ENCODE measurements around the gene GALM. TPM values are rescaled to one million over a fixed set of nuclear protein-coding genes. Genes with fewer than 3 reads are reported as not detected.
"Not testable (repeated sequence)": the region's sequence is repeated elsewhere in the genome, so short reads cannot be mapped to it uniquely, and the experiment has no call there.

GALM gene
- total RNA-seq, 3 donors from 2014 or later (not counting 1 experiment from before 2014, with no cell fraction given), result 4.0 to 12.4 (median 11.0) TPM

GRCh38 chr2:38733300-38733971 is 67.5 kb downstream of the GALM start:
- no peak for ATAC-seq
- no peaks in the 10 kb centered on the region for H3K4me1 ChIP-seq (ENCODE audit: control insufficient read depth, insufficient read depth, low read length)
- WGBS (ENCODE audit: insufficient coverage), result 86% methylated on average over 6 of the region's 6 CpGs
- Mint-ChIP-seq H3K27me3 (ENCODE audit: low read depth in 2 of 2) (no peaks in the 10 kb centered on the region), H3K9me3 (no peaks in the 10 kb centered on the region), H3K4me3 (no peak overlapping the region), H3K4me1 (peaks cover 0 to 8% of the 10 kb centered on the region in 2 donors), H3K27ac (no peak overlapping the region), H3K36me3 (peaks cover 6% of the 10 kb centered on the region)
- H3K27ac ChIP-seq (ENCODE audit: low read length), result no peak overlapping the region
- H3K9me3 ChIP-seq (ENCODE audit: control insufficient read depth, insufficient read depth, low read length), result no peaks in the 10 kb centered on the region
- no peak overlapping the region for H3K4me3 ChIP-seq (ENCODE audit: low read length)
- peaks cover 31% of the 10 kb centered on the region for H3K36me3 ChIP-seq (ENCODE audit: control insufficient read depth, insufficient read depth, low read length)
- DNase-seq, result no peak
- no peak for TF ChIP-seq CTCF (IDR thresholded peaks at IDR 0.05)
- intact Hi-C loops (cut with micrococcal nuclease), result no loop called here
- no peaks in the 10 kb centered on the region for H3K27me3 ChIP-seq (ENCODE audit: control insufficient read depth, insufficient read depth, low read length)

GRCh38 chr2:38734299-38735058 is 68.6 kb downstream of the GALM start:
- TF ChIP-seq CTCF (IDR thresholded peaks at IDR 0.05), result no peak
- no peaks in the 10 kb centered on the region for H3K27me3 Mint-ChIP-seq (ENCODE audit: low read depth in 2 of 2)
- 94% methylated on average over 9 of the region's 9 CpGs for WGBS (ENCODE audit: insufficient coverage)

GRCh38 chr2:38735999-38736320 is 70.0 kb downstream of the GALM start:
- 88% methylated on average over 4 of the region's 4 CpGs for WGBS (ENCODE audit: insufficient coverage)

More at GRCh38 chr2:38734299-38735058, 68.6 kb downstream of the GALM start:
- intact Hi-C loops (cut with micrococcal nuclease), result no loop called here
- Histone ChIP-seq H3K27me3 (ENCODE audit: control insufficient read depth, insufficient read depth, low read length) (no peaks in the 10 kb centered on the region), H3K36me3 (ENCODE audit: control insufficient read depth, insufficient read depth, low read length) (peaks cover 29% of the 10 kb centered on the region), H3K27ac (ENCODE audit: low read length) (no peak overlapping the region), H3K9me3 (ENCODE audit: control insufficient read depth, insufficient read depth, low read length) (no peaks in the 10 kb centered on the region), H3K4me1 (ENCODE audit: control insufficient read depth, insufficient read depth, low read length) (no peaks in the 10 kb centered on the region), H3K4me3 (ENCODE audit: low read length) (no peak overlapping the region)
- peaks cover 0 to 10% of the 10 kb centered on the region in 2 donors for H3K4me1 Mint-ChIP-seq
- no peaks in the 10 kb centered on the region for H3K9me3 Mint-ChIP-seq
- no peak overlapping the region for H3K27ac Mint-ChIP-seq
- H3K4me3 Mint-ChIP-seq, result no peak overlapping the region
- ATAC-seq (no peak), DNase-seq (no peak)
- peaks cover 6% of the 10 kb centered on the region for H3K36me3 Mint-ChIP-seq

GRCh38 chr2:38737000-38737698 is 71.2 kb downstream of the GALM start:
- H3K4me3 ChIP-seq (ENCODE audit: low read length); H3K4me1 ChIP-seq (ENCODE audit: control insufficient read depth, insufficient read depth, low read length); H3K9me3 ChIP-seq (ENCODE audit: control insufficient read depth, insufficient read depth, low read length); H3K27ac Mint-ChIP-seq; DNase-seq; H3K27me3 Mint-ChIP-seq (ENCODE audit: low read depth in 2 of 2); H3K27ac ChIP-seq (ENCODE audit: low read length); H3K9me3 Mint-ChIP-seq; ATAC-seq; H3K4me3 Mint-ChIP-seq; H3K36me3 Mint-ChIP-seq; intact Hi-C loops (cut with micrococcal nuclease); H3K27me3 ChIP-seq (ENCODE audit: control insufficient read depth, insufficient read depth, low read length); H3K4me1 Mint-ChIP-seq: not testable (repeated sequence)
- peaks cover 27% of the 10 kb centered on the region for H3K36me3 ChIP-seq (ENCODE audit: control insufficient read depth, insufficient read depth, low read length)
- 92% methylated on average over 9 of the region's 11 CpGs for WGBS (ENCODE audit: insufficient coverage)

More at GRCh38 chr2:38735999-38736320, 70.0 kb downstream of the GALM start:
- no peak for TF ChIP-seq CTCF (IDR thresholded peaks at IDR 0.05)
- no peaks in the 10 kb centered on the region for H3K9me3 Mint-ChIP-seq
- no peak overlapping the region for H3K4me3 ChIP-seq (ENCODE audit: low read length)
- no peak for DNase-seq
- peak overlapping the region in 1 of 2 donors; percentile 26 for H3K27ac Mint-ChIP-seq
- no peaks in the 10 kb centered on the region for H3K27me3 Mint-ChIP-seq (ENCODE audit: low read depth in 2 of 2)
- no peak overlapping the region for H3K4me3 Mint-ChIP-seq
- H3K4me1 ChIP-seq (ENCODE audit: control insufficient read depth, insufficient read depth, low read length), result no peaks in the 10 kb centered on the region
- intact Hi-C loops (cut with micrococcal nuclease), result no loop called here
- H3K4me1 Mint-ChIP-seq, result peaks cover 3 to 10% of the 10 kb centered on the region in 2 donors
- no peaks in the 10 kb centered on the region for H3K27me3 ChIP-seq (ENCODE audit: control insufficient read depth, insufficient read depth, low read length)
- peaks cover 6% of the 10 kb centered on the region for H3K36me3 Mint-ChIP-seq
- peaks cover 29% of the 10 kb centered on the region for H3K36me3 ChIP-seq (ENCODE audit: control insufficient read depth, insufficient read depth, low read length)
- H3K27ac ChIP-seq (ENCODE audit: low read length), result no peak overlapping the region
- H3K9me3 ChIP-seq (ENCODE audit: control insufficient read depth, insufficient read depth, low read length), result no peaks in the 10 kb centered on the region
- ATAC-seq, result no peak
